COLO668 (cell line): ENCODE measurements around the gene CLSTN2.

Experiments
- DNase-seq: peaks from one replicate; lab custom pipeline; 2025; ENCODE audit not compliant: unreplicated experiment; lab: John Stamatoyannopoulos, UW

CLSTN2 gene

DNA sequence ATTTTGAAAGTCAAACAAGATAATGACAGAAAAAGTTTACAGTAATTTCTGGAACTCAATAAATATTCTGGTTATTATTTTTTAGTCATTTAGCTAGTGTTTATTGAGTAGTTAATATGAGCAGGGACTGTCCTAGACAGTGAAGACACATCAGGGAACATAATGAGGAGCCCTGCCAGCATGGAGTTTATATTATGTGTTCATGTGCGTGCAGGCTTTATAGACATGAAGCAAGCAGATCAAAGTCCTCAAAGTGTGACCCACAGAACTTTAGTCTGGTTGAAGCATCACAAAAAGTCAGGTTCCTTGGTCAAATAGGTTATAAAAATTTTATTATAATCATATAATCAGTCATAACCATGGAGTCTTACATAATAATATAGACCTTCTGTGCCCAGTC, 289.3 kb downstream of the CLSTN2 start:
- no peak for DNase-seq

DNA sequence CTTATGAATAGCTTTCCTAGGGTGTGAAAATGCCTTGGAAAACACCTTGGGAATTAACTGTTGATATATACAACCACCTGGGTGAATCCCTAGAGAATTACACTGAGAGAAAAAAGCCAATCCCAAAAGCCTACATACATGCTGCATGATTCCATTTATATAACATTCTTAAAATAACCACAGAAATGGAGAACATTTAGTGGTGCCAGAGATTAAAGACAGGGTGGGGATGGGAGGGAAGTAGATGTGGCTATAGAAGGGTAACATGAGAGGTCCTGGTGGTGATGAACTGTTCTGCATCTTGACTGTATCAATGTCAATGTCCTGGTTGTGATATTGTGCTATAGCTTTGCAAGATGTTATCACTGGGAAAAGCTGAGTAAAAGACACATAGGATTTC, 291.0 kb downstream of the CLSTN2 start:
- DNase-seq = no peak

DNA sequence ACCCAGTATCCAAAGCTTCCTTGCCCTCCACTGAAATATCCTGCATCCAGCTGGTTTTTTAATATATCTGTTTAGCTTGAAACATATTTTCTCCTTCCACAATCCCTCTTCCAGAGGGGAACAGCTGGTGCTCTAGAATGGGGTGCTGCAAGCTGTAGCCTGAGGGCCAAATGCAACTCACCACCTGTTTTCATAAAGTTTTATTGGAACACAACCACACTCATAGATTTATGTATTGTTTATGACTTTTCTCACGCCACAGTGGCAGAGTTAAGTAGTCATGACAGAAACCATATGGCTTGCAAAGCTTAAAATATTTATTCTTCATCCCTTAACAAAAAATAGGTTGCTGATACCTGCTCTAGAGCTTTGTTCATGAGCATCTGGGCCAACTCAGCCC, 298.7 kb downstream of the CLSTN2 start:
- no peak for DNase-seq

DNA sequence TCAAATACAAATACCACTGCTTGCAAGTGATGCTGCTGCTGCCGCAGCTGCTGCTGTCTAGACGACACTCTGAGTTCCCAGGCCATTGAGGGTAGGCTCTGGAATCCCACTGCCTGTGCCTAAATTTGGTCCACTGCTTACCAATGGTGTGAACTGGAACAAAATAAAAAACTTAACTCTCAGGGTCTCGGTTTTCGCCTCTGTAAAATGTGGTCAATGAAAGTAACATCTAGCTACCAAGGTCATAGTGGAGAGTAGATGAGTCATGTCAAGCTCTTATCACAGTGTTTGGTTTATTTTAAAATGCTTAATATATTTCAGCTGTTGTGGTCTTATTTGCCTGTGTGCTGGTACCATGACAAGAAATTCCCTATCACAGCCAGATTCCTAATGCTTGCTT, 299.3 kb downstream of the CLSTN2 start:
- no peak for DNase-seq

DNA sequence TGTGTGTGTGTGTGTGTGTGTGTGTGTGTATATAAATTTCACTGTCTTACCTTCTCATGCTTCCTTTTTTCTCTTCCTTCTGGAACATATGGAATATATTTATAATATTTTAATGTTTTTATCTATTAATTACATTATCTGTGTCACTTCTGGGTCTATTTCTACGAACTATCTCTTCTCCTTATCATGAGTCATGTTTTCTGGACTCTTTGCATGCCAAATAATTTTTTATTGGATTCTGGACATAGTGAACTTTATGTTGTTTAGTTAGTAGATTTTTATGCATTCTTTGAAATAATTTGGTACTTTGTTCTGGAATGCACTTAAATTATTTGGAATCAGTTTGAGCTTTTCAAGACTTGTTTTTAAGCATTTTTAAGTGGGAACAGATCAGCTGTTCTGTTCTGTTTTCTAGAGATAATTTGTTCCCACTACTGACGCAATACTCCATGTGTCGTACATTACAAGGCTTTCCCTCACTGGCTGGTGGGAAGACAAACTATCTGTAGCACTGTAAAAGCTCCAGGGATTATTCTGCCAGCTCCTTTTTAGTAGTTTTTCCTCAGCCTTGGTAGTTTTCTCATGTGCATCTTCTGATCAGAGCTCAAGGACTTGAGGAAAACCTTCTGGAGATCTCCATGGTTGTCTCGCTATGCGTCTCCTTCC, 302.0 kb downstream of the CLSTN2 start:
- DNase-seq = no peak

DNA sequence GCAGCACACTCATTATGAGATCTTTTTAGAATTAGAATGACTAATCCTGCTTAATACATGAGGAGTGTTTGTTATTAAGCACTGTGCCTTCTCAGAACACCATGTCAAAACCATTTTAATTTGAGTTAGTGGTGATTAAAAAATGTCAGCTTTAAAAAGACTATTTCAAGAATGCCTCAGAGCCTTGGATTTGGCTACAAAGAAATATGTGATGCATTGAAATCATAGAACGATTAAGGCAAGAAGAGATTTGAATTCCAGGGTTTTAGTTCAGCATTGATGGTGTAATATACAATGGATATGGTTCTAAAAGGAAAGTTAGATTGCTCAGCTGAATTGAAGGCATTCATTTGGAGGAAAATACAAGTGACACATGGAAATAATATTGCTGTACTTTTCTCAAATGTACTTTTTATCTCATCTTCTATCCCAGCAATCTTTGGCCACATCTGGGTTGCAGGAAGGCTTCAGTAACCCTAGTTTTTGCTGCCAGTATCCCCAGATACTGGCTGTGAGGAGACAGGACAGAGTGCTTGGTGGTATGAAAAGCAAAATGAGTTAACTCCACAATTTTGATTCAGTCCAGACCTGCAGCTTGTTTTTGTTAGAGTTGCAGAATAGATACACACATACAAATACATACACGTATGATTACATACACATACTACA, 303.8 kb downstream of the CLSTN2 start:
- DNase-seq = no peak

DNA sequence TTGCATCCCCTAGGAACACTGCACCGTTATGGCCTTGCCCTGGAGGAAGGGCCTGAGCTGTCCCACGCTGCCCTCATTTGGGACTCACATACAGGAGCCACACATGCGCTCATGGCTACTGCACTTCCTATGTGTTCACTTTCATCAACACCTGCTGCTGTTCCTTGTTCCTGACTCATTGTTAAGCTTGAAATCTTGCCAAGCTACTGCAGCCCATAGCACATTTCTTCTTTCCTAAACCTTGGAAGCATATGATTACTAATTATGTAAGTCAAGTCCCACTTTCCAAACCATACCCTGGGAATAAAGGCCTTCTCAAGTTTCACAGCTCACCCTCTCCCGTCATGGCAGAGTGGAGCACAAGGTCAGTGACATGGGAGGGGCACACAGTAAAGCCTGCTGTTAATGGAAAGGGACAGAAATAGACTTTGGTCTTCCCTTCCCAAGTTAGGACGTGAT, 307.9 kb downstream of the CLSTN2 start:
- DNase-seq = peak; percentile 18

DNA sequence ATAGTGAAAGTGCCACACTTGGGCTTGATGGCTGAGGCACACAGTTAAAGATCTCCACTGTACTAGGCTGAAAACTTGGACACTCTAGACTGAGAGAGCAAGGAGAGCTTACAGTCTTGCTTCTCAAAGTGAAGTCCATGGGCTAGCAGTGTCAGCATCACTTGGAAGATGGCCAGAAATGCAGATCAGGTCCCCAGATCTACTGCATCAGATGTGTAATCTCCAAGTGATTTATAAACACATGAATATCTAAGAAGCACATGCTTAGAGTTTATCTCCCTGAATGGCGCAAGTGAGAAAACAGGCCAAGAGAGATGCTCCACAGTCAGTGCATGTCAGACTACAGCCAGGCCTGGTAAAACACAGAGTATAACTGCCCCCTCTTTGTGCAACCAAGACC, 308.6 kb downstream of the CLSTN2 start:
- no peak for DNase-seq

DNA sequence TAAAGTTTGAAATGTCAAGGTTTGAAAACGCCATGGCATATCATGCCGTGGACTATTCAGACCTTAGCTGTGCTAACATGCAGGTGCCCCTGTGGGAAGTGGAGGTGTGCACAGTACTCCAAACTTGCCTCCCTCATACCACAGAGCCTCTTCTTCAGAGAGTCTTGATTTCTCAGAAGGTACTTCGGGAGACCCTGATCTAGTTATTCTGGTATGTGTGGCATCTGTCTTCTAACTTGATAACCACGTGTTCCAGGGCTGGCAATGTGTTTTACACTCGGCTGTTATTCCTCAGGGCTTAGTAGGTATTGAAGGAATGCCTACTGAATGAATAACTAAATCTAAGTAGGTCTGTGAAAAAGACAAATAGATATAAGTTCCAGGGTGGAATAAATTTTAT, 309.9 kb downstream of the CLSTN2 start:
- DNase-seq = no peak

DNA sequence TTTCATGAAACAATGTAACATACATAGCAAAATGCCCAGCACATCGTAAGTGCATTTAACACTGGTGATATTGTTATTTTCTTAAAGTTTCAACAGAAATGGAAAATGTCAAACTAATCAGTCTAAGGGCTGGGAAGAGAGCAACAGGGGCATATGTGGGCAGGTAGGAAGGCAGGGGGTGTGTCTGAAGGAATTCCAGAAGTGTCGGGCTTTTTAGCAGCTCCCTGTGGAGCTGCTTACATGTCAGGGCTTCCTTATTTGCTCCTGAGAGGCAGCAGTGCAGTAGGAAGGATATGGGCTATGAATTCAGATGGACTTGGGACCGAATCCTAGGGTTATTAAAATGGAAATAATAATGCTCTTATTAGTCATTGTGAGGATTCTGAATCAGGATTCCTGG, 311.6 kb downstream of the CLSTN2 start:
- no peak for DNase-seq

DNA sequence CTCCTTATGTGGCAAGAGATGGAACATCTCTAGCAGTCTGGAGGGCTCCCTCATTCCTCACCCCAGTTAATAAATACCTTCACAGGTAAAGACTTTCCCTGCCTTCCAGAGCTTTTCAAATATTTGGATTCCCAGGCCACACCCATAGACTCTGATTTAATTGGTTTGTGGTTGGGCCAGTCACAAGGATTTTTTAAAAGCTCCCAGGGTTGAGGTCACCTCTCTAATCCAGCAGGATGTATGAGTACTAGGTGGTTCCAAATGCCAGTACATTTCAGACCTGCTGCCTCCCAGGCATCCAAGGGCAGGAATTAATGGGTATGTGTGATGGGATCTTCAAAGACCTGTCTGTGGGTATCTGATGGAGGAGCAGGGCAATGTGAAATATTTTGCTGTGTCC, 312.8 kb downstream of the CLSTN2 start:
- no peak for DNase-seq

DNA sequence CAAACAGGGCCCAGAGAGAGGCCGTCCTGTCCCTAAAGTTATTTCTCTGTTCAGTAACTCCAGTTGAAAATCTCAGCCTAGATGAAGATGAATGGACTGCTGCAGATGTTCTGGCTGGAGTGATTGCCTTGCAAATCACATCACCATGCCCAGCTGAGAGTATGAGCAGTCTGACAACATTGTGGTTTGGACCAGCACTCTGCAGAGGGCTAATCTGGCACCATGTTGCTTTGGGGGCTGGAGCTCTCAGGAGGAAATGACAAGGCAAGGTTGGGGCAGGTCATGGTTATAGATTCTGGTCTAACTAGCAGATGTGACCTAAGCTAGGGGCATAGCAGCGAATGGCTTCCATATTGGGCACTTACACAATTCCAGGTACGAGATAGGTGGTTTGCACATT, 314.2 kb downstream of the CLSTN2 start:
- no peak for DNase-seq

DNA sequence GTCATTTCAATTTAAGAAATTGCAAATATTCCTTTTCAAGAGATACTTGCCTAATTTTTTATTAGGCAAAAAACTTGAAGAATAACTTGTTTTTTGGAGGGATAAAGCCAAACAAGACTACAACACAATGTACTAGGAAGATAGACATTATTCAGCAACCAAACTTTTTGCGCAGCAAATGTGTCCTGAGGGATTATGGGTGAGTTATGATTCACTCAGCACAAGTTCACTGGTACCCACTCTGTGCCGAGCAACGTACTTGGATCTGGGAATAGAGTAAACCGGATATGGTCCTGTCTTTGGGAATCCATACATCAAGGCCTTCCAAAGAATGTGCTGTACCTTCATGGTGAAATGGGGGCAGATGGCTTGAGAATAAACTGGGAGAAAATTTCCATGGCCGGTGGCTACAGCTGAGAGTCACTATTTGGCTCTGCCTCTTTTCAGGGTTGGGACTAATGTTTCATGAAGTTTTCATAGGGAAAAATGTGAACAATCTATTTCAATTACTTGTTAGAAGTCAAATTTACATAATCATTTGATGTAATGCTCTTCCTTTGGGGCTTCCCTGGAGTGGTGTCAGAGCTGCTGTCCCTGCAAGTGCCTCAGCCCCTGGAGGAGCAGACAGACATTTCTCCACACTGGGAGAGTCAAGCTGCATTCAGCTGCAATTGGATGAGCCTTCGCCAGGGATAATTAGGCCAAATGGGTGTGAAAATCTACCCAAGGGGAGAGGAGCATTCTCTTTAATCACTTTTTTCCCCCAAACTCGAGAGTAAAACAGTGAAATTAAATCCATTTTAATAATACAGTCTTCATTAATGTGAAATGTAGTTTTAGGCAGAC, 315.2 kb downstream of the CLSTN2 start:
- no peak for DNase-seq

DNA sequence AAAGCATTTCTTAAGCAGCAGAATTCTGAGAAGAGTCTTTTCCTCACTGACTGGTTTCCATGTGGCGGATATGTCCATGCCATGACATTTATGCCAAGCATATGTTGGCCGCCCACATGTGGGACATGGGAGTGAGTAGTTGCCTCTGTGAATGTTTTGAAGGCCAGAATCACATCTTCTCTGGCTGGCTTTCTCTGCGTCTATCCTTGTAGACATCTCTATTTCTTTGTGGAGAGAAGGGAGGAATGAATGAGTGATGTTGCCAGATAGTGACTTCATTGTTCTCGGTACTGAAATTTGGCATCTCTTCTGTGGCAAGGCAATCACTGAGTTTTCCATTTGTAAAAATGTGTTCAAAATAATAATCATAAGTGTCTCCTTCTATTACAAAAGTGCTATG, 316.0 kb downstream of the CLSTN2 start:
- no peak for DNase-seq

DNA sequence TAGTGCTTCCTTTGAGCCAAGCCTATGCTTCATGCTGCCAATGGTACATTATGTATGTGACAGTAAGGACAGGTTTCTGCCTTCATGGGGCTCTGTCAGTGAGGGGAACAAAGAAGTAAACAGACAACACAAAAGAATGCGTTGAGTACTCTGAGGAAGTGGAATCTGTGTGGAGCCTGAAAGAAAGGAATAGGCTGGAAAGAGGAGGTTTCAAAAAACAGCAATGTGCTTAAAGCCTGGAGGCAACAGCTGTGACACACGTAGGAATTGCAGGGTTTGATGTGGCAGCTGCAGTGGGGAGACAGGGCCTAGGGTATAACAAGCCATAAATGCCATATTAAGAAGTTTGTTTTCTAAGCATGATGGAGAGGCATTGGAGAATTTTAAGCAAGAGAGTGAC, 316.7 kb downstream of the CLSTN2 start:
- no peak for DNase-seq

DNA sequence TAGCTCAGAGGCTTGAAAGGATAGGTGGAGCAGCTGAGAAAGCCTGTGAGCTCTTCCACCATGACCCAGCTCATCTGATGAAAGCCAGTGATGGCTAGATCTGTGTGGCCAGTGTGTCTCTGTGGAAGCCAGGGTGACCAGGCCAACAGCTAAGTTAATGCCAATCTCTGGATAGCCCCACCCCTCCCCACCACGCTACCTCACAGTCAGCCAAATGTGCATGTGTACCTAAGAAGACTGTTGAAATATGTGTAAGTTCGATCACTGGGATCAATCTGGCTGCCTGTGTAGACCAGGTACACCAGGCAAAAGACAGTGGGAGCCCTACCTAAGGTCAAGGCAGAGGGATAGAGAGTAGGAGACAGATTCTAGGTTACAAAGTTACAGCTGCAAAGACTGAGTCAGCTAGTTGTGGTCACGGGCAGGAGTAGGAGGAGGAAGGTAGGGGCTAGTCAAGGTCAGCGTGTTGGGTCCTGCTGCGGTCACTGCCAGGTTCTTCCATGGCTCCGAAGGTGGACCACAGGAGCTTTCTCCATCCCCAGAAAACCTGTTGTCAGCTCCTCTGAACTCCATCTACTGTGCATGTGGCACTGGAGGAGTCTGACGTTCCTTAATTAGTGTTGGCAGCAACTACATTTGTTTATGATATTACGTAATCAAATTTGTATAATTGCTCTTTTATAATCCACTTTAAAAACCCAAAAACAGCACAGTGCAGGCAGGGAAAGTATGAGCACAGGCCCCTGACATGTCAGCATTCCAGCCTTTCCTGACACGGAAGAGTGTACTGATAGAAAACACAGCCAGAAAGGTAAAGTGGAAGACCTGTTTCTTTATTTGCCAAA, 318.0 kb downstream of the CLSTN2 start:
- no peak for DNase-seq

DNA sequence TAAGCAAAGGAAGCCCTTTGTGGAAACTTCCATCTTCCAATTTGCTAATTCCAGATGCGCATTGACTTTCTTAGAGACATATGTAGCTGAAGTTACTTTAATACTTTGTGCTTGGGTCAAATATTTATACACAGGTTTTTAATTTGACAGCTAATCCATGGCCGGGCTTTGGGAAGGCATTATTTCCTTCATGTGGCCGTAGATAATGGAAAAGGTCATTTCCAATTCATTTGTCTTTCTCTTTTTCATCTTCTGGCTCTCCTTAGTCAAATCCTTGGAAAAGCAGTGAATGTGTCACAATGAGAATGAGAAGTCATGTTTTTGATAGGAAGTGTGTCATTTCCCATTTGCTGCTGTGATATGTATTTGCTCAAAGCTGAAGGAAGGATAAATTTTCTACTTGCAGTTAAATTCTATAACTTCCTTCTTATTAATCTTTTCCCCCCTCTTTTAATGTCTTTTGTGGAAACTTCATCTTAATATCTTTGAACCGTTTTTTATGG, 323.3 kb downstream of the CLSTN2 start:
- no peak for DNase-seq

DNA sequence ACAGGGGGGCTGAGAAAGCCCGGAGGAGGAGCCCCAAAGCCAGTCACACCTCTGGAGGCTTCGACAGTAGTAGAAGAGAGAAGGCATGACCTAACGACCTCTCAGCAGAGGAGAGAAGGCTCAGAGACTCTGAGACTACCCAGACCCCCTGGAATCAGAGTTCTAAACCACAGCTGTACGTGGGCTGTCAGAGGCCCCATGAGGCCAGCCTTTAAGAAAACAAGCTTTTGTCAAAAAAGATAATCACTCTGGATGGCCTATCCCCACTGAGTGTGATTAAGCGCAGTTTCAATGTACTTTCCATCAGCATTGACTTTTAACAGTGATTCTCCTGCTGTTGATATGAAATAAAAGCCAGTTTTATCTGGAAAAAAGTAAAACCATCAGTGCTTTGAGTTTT, 330.3 kb downstream of the CLSTN2 start:
- no peak for DNase-seq

DNA sequence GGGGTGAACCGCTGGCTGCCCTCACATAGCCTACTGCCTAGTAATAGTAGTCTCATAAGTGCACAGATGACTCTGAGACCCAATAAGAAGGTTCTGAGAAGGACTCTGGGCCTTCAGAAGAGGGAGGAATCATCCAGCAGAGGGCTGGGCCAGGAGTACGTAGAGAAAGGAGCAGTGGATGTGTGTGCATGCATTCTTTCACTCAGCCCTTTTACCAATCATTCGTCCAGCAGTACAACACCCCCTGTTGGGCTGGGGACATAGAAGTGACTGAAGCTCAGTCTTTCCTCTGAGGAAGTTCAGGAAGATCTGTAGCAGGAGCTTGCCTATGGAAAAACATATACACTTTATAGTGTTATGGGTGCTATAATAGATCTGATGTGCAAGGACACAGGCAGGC, 333.1 kb downstream of the CLSTN2 start:
- no peak for DNase-seq

DNA sequence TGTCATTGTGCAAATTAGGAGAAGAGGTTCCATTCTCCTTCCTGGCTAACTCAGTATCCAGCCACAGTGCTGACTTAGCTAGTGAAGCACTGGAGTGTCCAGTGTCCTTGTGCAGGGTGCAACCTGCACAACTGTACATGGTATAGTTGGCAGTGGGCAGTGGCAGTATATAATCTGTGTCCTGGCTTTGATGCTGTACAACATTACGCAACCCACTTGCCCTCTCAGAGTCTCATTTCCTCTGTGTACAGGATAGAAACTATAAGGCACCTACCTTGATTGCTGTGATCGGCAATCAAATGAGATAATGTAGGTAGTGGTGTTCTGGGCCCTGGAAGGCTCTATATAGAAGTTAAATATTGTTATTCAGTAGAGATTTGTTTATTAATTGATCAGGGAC, 333.6 kb downstream of the CLSTN2 start:
- DNase-seq = no peak

DNA sequence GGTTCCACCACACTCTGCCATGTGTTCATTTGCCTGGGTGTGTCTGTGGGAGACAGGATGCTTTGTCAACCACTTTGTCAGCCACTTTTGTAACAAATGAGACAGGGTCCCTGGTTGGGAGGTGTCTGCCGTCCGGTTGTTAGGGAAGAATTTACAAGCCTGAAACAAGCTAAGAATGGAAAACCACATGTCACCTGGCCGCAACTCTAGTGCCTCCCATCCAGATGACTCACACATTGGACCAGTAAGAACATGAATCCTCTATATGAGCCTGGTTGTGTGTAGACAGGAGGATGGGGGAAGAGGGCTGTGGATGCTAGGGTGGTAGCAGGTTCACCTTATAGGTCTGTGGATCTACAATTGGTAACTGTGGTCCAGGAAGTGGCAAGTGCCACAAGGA, 335.3 kb downstream of the CLSTN2 start:
- DNase-seq = no peak
